Thyroid gland (tissue), 4 donors: ENCODE data around the gene OTUD5. TPM values are rescaled to one million over a fixed set of nuclear protein-coding genes. Genes with fewer than 3 reads are reported as not detected.
A peak's percentile ranks its signal among the peaks of the same experiment; 100 is the strongest.

ENCODE experiments used
- DNase-seq, 2 donors: peaks; one replicate each; pipeline ENCODE4 v3.0.0-alpha.2; 2019
- H3K27ac ChIP-seq, 3 donors: fragments of 200-600 bp; sonication (generic); 1 replicate in 2 of 3; 2 replicates in 1 of 3; pipeline ENCODE4 v1.5.1; 2016 to 2019; ENCODE audit warnings: mild to moderate bottlenecking in 1 of 3, moderate library complexity in 1 of 3
- H3K27me3 ChIP-seq: fragments of 200-600 bp; sonication (generic); one replicate; pipeline ENCODE4 v1.5.1; 2019
- H3K36me3 ChIP-seq, 2 donors: fragments of 200-600 bp; sonication (generic); one replicate each; pipeline ENCODE4 v1.5.1; 2016 to 2019
- H3K4me1 ChIP-seq, 2 donors: fragments of 200-600 bp; sonication (generic); one replicate each; pipeline ENCODE4 v1.5.1; 2017 to 2019
- H3K4me3 ChIP-seq, 3 donors: fragments of 200-600 bp; sonication (generic); replicated peaks in 1 of 3; 1 replicate in 2 of 3; 2 replicates in 1 of 3; pipeline ENCODE4 v1.5.1; 2016; ENCODE audit warnings: mild to moderate bottlenecking in 1 of 3
- H3K9me3 ChIP-seq: fragments of 200-600 bp; sonication (generic); one replicate; pipeline ENCODE4 v1.5.1; 2017
- CTCF ChIP-seq, 6 experiments: fragments of 200-600 bp in 3 of 6; fragments of 450-650 bp in 3 of 6; sonication (generic) in 3 of 6; IDR thresholded peaks; one replicate each; pipeline ENCODE4 v1.5.1; 2016 to 2019; ENCODE audit warnings: antibody characterized with exemption in 6 of 6, mild to moderate bottlenecking in 2 of 6, inconsistent platforms in 1 of 6, moderate library complexity in 1 of 6
- POLR2A ChIP-seq, 2 donors: fragments of 450-650 bp; IDR thresholded peaks; one replicate each; pipeline ENCODE4 v1.6.1; 2017; ENCODE audit warnings: antibody characterized with exemption in 2 of 2, mild to moderate bottlenecking in 2 of 2, moderate library complexity in 1 of 2
- WGBS, 2 donors: methylation state at CpG; one replicate each; pipeline ENCODE4 v1.1.5; 2017; 5-methylcytosine and 5-hydroxymethylcytosine counted together
- intact Hi-C: fragments of 100-400 bp; cut with DNase I; formaldehyde crosslinking; loops from one replicate; pipeline ENCODE4 v1.15.1; 2023
- total RNA-seq, 4 donors: library from RNA; depleted of rRNA; stranded (reverse); fragments of >200 nt; gene quantifications; one replicate each; pipeline ENCODE4 v1.2.3, GENCODE V29; 2016

The OTUD5 gene
- total RNA-seq, 4 donors from 2014 or later = 33.9 to 52.4 (median 43.3) TPM

- Histone ChIP-seq H3K27ac (no peak overlapping the region), H3K27me3 (no peaks in the 10 kb centered on the region), H3K9me3 (no peaks in the 10 kb centered on the region), H3K4me1 (peaks cover 4 to 12% of the 10 kb centered on the region in 2 donors), H3K4me3 (peak overlapping the region in 1 of 3 donors; percentile 42), H3K36me3 (peaks cover 3 to 4% of the 10 kb centered on the region in 2 donors)
- TF ChIP-seq CTCF (IDR thresholded peaks at IDR 0.05) (peak; percentile 76 to 90 (median 86)), POLR2A (IDR thresholded peaks at IDR 0.05) (no peak)
- intact Hi-C loops = no loop called here
- WGBS, 2 donors = 30 to 47% methylated on average over 11 to 18 of the region's 27 CpGs
- DNase-seq = peak; percentile 88 to 89
These were observed 40.0 kb downstream of the OTUD5 start for GRCh38 chrX:48917139-48918001.

GRCh38 chrX:48914593-48915493 is 42.6 kb downstream of the OTUD5 start:
- H3K4me3 ChIP-seq = no peak overlapping the region
- WGBS, 2 donors = 86 to 89% methylated on average over 1 to 9 of the region's 13 CpGs
- no peak for DNase-seq
- intact Hi-C loops = no loop called here
- no peaks in the 10 kb centered on the region for H3K36me3 ChIP-seq
- no peaks in the 10 kb centered on the region for H3K9me3 ChIP-seq
- no peaks in the 10 kb centered on the region for H3K27me3 ChIP-seq
- no peak overlapping the region for H3K27ac ChIP-seq
- H3K4me1 ChIP-seq = peaks cover 4 to 11% of the 10 kb centered on the region in 2 donors
- TF ChIP-seq POLR2A (IDR thresholded peaks at IDR 0.05) (no peak), CTCF (IDR thresholded peaks at IDR 0.05) (no peak)

GRCh38 chrX:48913605-48914366 is 43.6 kb downstream of the OTUD5 start:
- intact Hi-C loops = no loop called here

More at GRCh38 chrX:48913605-48914366, 43.6 kb downstream of the OTUD5 start:
- no peaks in the 10 kb centered on the region for H3K27me3 ChIP-seq
- no peak overlapping the region for H3K4me3 ChIP-seq
- DNase-seq = no peak
- peaks cover 4 to 10% of the 10 kb centered on the region in 2 donors for H3K4me1 ChIP-seq
- WGBS, 2 donors = 80 to 96% methylated on average over 2 to 5 of the region's 5 CpGs
- no peak overlapping the region for H3K27ac ChIP-seq
- H3K36me3 ChIP-seq = no peaks in the 10 kb centered on the region
- no peak for TF ChIP-seq CTCF (IDR thresholded peaks at IDR 0.05)
- no peak for TF ChIP-seq POLR2A (IDR thresholded peaks at IDR 0.05)
- H3K9me3 ChIP-seq = no peaks in the 10 kb centered on the region
